Measurements from ENCODE around the gene AKR1B15. TPM values are rescaled to one million over a fixed set of nuclear protein-coding genes. Genes with fewer than 3 reads are reported as not detected.
"Not testable (repeated sequence)": the region's sequence is repeated elsewhere in the genome, so short reads cannot be mapped to it uniquely, and the experiment has no call there.

AKR1B15 gene
- total RNA-seq, 2 donors from 2014 or later: not detected

DNA sequence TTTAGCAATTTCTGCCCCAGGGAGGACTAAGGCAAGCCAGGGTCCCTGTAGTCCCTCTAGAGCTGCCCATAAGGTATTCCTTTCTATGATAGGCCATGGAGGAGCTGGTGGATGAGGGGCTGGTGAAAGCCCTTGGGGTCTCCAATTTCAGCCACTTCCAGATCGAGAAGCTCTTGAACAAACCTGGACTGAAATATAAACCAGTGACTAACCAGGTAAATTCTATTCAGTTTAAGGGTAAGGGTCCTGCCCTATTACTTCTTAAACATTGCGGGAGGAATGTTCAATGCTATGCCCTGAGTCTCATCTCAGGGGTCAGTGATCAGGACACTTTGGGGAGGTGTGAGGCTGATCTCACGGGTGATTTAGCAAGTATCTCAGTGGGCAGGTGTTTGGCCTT, 12.4 kb upstream of the AKR1B15 start:
- H3K4me1 Mint-ChIP-seq; H3K27ac Mint-ChIP-seq; ATAC-seq; H3K4me3 Mint-ChIP-seq; H3K9me3 ChIP-seq (ENCODE audit: control insufficient read depth, low read length, poor library complexity, severe bottlenecking); H3K36me3 Mint-ChIP-seq (ENCODE audit: low read depth); DNase-seq: not testable (repeated sequence)
- H3K27me3 Mint-ChIP-seq: peaks cover 39% of the 10 kb centered on the region

GRCh38 chr7:134537273-134537781, 11.6 kb upstream of the AKR1B15 start:
- H3K27me3 Mint-ChIP-seq: peaks cover 37% of the 10 kb centered on the region
- not testable (repeated sequence) for H3K9me3 ChIP-seq (ENCODE audit: control insufficient read depth, low read length, poor library complexity, severe bottlenecking); H3K4me1 Mint-ChIP-seq; DNase-seq; H3K27ac Mint-ChIP-seq; H3K4me3 Mint-ChIP-seq; ATAC-seq; H3K36me3 Mint-ChIP-seq (ENCODE audit: low read depth)

DNA sequence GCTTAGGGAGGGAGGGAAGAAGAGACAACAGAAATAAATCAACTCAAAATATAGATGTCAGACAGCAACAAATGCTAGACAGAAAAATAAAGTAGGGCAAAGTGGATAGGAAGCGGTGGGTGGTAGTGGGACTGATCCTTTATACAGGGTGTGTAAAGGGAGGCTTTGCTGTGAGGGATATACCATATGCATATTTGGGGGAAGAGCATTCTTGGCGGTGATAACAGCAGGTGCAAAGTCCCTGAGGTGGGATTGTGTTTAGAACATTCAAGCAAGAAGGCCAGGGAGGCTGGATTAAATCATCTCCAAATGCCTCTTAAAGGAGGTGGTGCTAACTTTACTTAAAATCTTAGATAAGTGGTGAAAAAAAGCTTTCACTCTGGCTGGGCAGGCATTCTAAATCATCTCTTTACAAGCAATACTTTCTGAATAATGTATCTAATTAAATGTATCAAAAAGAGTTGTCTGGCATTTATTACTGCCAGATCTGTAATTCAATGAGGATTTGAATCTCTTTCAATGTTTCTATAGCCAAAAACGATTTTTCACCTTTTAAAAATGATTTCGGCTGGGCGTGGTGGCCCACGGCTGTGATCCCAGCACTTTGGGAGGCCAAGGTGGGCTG, 9.4 kb upstream of the AKR1B15 start:
- DNase-seq (no peak), ATAC-seq (no peak)
- Mint-ChIP-seq H3K4me3 (no peak overlapping the region), H3K27me3 (peaks cover 33% of the 10 kb centered on the region), H3K27ac (no peak overlapping the region), H3K4me1 (peaks cover 3% of the 10 kb centered on the region), H3K36me3 (ENCODE audit: low read depth) (peaks cover 5% of the 10 kb centered on the region)
- no peaks in the 10 kb centered on the region for H3K9me3 ChIP-seq (ENCODE audit: control insufficient read depth, low read length, poor library complexity, severe bottlenecking)

GRCh38 chr7:134541501-134542194, 7.3 kb upstream of the AKR1B15 start:
- not testable (repeated sequence) for H3K27ac Mint-ChIP-seq; ATAC-seq; H3K4me1 Mint-ChIP-seq; H3K9me3 ChIP-seq (ENCODE audit: control insufficient read depth, low read length, poor library complexity, severe bottlenecking); DNase-seq; H3K4me3 Mint-ChIP-seq; H3K36me3 Mint-ChIP-seq (ENCODE audit: low read depth)
- peaks cover 46% of the 10 kb centered on the region for H3K27me3 Mint-ChIP-seq

GRCh38 chr7:134542195-134542771, 6.6 kb upstream of the AKR1B15 start:
- Mint-ChIP-seq H3K27ac (no peak overlapping the region), H3K4me3 (no peak overlapping the region), H3K4me1 (peaks cover 5% of the 10 kb centered on the region), H3K36me3 (ENCODE audit: low read depth) (peaks cover 9% of the 10 kb centered on the region), H3K27me3 (peaks cover 48% of the 10 kb centered on the region)
- H3K9me3 ChIP-seq (ENCODE audit: control insufficient read depth, low read length, poor library complexity, severe bottlenecking): no peaks in the 10 kb centered on the region
- ATAC-seq: no peak
- DNase-seq: no peak

- Mint-ChIP-seq H3K4me3 (no peak overlapping the region), H3K27me3 (peaks cover 53% of the 10 kb centered on the region), H3K4me1 (peaks cover 5% of the 10 kb centered on the region), H3K27ac (no peak overlapping the region), H3K36me3 (ENCODE audit: low read depth) (peaks cover 9% of the 10 kb centered on the region)
- no peak for ATAC-seq
- no peaks in the 10 kb centered on the region for H3K9me3 ChIP-seq (ENCODE audit: control insufficient read depth, low read length, poor library complexity, severe bottlenecking)
- no peak for DNase-seq
Measured at GRCh38 chr7:134545380-134545779, 3.5 kb upstream of the AKR1B15 start.

- peaks cover 5% of the 10 kb centered on the region for H3K4me1 Mint-ChIP-seq
- ATAC-seq (no peak), DNase-seq (no peak)
- H3K27ac Mint-ChIP-seq: no peak overlapping the region
- H3K36me3 Mint-ChIP-seq (ENCODE audit: low read depth): peaks cover 9% of the 10 kb centered on the region
- H3K9me3 ChIP-seq (ENCODE audit: control insufficient read depth, low read length, poor library complexity, severe bottlenecking): no peaks in the 10 kb centered on the region
- H3K27me3 Mint-ChIP-seq: peaks cover 56% of the 10 kb centered on the region
- no peak overlapping the region for H3K4me3 Mint-ChIP-seq
Measured at GRCh38 chr7:134545918-134546317, 3.0 kb upstream of the AKR1B15 start.

GRCh38 chr7:134546955-134547354, 2.0 kb upstream of the AKR1B15 start:
- H3K9me3 ChIP-seq (ENCODE audit: control insufficient read depth, low read length, poor library complexity, severe bottlenecking): no peaks in the 10 kb centered on the region
- ATAC-seq: no peak
- Mint-ChIP-seq H3K36me3 (ENCODE audit: low read depth) (peaks cover 9% of the 10 kb centered on the region), H3K27ac (peak overlapping the region; percentile 32), H3K4me1 (peaks cover 8% of the 10 kb centered on the region), H3K27me3 (peaks cover 53% of the 10 kb centered on the region), H3K4me3 (no peak overlapping the region)
- DNase-seq: no peak

- peaks cover 9% of the 10 kb centered on the region for H3K36me3 Mint-ChIP-seq (ENCODE audit: low read depth)
- H3K27me3 Mint-ChIP-seq: peaks cover 57% of the 10 kb centered on the region
- no peaks in the 10 kb centered on the region for H3K9me3 ChIP-seq (ENCODE audit: control insufficient read depth, low read length, poor library complexity, severe bottlenecking)
- peak; percentile 20 to 52 (median 38) for DNase-seq
- ATAC-seq: peak; percentile 75
- peaks cover 8% of the 10 kb centered on the region for H3K4me1 Mint-ChIP-seq
- no peak overlapping the region for H3K27ac Mint-ChIP-seq
- H3K4me3 Mint-ChIP-seq: peak overlapping the region; percentile 28
Measured at GRCh38 chr7:134547397-134548054, 1.4 kb upstream of the AKR1B15 start.

GRCh38 chr7:134549366-134549765, 456 bp downstream of the AKR1B15 start:
- no peak overlapping the region for H3K27ac Mint-ChIP-seq
- no peaks in the 10 kb centered on the region for H3K9me3 ChIP-seq (ENCODE audit: control insufficient read depth, low read length, poor library complexity, severe bottlenecking)
- no peak for ATAC-seq
- H3K36me3 Mint-ChIP-seq (ENCODE audit: low read depth): peaks cover 4% of the 10 kb centered on the region
- no peak overlapping the region for H3K4me3 Mint-ChIP-seq
- DNase-seq: no peak
- peaks cover 60% of the 10 kb centered on the region for H3K27me3 Mint-ChIP-seq
- peaks cover 9% of the 10 kb centered on the region for H3K4me1 Mint-ChIP-seq

DNA sequence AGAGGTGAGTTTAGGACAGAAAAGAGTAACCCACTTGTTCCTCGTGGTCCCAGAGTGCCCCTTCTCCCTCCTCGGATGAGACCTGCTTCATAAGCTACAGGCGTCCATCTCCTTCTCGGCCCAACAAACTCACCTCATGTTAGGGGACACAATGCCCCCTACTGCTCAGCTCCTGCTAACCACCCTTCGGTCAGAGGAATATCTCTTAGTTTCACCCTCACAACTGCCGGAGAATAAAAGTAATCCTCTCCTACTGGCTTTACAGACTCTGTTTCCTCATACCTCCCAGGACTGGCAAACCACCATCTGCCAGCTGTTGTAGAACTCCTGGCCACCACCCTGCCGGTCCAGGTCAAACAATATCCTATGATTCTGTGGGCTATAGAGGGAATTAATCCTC, 3.2 kb downstream of the AKR1B15 start:
- H3K36me3 Mint-ChIP-seq (ENCODE audit: low read depth): no peaks in the 10 kb centered on the region
- H3K27ac Mint-ChIP-seq: no peak overlapping the region
- DNase-seq (no peak), ATAC-seq (no peak)
- H3K4me3 Mint-ChIP-seq: no peak overlapping the region
- peaks cover 52% of the 10 kb centered on the region for H3K27me3 Mint-ChIP-seq
- peaks cover 7% of the 10 kb centered on the region for H3K4me1 Mint-ChIP-seq
- no peaks in the 10 kb centered on the region for H3K9me3 ChIP-seq (ENCODE audit: control insufficient read depth, low read length, poor library complexity, severe bottlenecking)

- no peaks in the 10 kb centered on the region for H3K9me3 ChIP-seq (ENCODE audit: control insufficient read depth, low read length, poor library complexity, severe bottlenecking)
- Mint-ChIP-seq H3K27ac (no peak overlapping the region), H3K4me3 (no peak overlapping the region), H3K4me1 (peaks cover 7% of the 10 kb centered on the region), H3K36me3 (ENCODE audit: low read depth) (no peaks in the 10 kb centered on the region), H3K27me3 (peaks cover 51% of the 10 kb centered on the region)
- no peak for DNase-seq
- no peak for ATAC-seq
Measured at GRCh38 chr7:134553976-134554375, 5.1 kb downstream of the AKR1B15 start.

DNA sequence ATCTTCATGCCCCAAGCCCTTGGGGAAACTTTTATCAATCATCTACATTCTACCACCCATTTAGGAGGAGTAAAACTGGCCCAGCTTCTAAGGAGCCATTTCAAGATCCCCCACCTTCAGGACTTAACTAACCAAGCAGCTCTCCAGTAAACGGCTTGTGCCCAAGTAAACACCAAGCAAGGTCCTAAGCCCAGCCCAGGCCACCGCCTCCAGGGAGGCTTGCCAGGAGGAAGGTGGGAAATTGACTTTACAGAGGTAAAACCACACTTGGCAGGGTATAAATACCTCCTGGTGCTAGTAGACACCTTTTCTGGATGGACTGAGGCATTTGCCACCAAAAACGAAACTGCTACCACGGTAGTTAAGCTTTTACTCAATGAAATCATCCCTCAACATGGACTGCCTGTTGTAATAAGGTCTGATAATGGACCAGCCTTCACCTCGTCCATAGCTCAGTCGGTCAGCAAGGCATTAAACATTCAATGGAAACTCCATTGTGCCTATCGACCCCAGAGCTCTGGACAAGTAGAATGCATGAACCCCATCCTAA, 5.6 kb downstream of the AKR1B15 start:
- no peaks in the 10 kb centered on the region for H3K9me3 ChIP-seq (ENCODE audit: control insufficient read depth, low read length, poor library complexity, severe bottlenecking)
- Mint-ChIP-seq H3K27ac (no peak overlapping the region), H3K4me3 (no peak overlapping the region), H3K36me3 (ENCODE audit: low read depth) (no peaks in the 10 kb centered on the region), H3K27me3 (peaks cover 47% of the 10 kb centered on the region), H3K4me1 (peaks cover 7% of the 10 kb centered on the region)
- DNase-seq (no peak), ATAC-seq (no peak)
